DND-41 (cell line): ENCODE measurements around the gene FBXO42.

Experiments used
- ATAC-seq: fragments of 200-7000 bp; cut with Tn5 transposase; 3 replicates; pipeline ENCODE4 v1.9.1; 2021; ENCODE audit warnings: low read depth; ENCODE audit not compliant: insufficient read depth
- DNase-seq: peaks from one replicate; pipeline ENCODE4 v3.0.0-alpha.2; 2020
- H2AFZ ChIP-seq: 2 replicates; pipeline ENCODE4 v1.6.0; 2012; ENCODE audit warnings: low read depth, low read length
- H3K27ac ChIP-seq: 2 replicates; pipeline ENCODE4 v1.5.1; 2012; ENCODE audit warnings: low read length, inconsistent platforms
- H3K27me3 ChIP-seq: fragments of 200-600 bp; sonication (generic); 2 replicates; pipeline ENCODE4 v1.6.0; 2012; ENCODE audit warnings: low read length, mild to moderate bottlenecking, inconsistent platforms; ENCODE audit not compliant: insufficient read depth, poor library complexity
- H3K36me3 ChIP-seq: 2 replicates; pipeline ENCODE4 v1.5.1; 2012; ENCODE audit warnings: low read length, inconsistent platforms; ENCODE audit not compliant: insufficient read depth
- H3K4me1 ChIP-seq: 2 replicates; pipeline ENCODE4 v1.5.1; 2012; ENCODE audit warnings: mild to moderate bottlenecking, low read length; ENCODE audit not compliant: insufficient read depth
- H3K4me2 ChIP-seq: 2 replicates; pipeline ENCODE4 v1.6.0; 2012; ENCODE audit warnings: mild to moderate bottlenecking, moderate library complexity, low read length, inconsistent platforms; ENCODE audit not compliant: insufficient read depth
- H3K4me3 ChIP-seq, 2 experiments: fragments of 200-600 bp in 1 of 2; shearing (Covaris generic) in 1 of 2; 2 replicates each; pipeline ENCODE4 v1.5.1; 2012 to 2016; ENCODE audit warnings: inconsistent platforms in 2 of 2, low read length in 2 of 2, mild to moderate bottlenecking in 2 of 2, low read depth in 1 of 2, moderate library complexity in 1 of 2
- H3K79me2 ChIP-seq: 2 replicates; pipeline ENCODE4 v1.6.0; 2012; ENCODE audit warnings: low read length, inconsistent platforms; ENCODE audit not compliant: insufficient read depth
- H3K9ac ChIP-seq: 2 replicates; pipeline ENCODE4 v1.6.0; 2012; ENCODE audit warnings: low read depth, mild to moderate bottlenecking, inconsistent platforms, low read length, moderate library complexity
- H3K9me3 ChIP-seq: 2 replicates; pipeline ENCODE4 v1.5.1; 2012; ENCODE audit warnings: low read length, moderate library complexity, mild to moderate bottlenecking, inconsistent platforms; ENCODE audit not compliant: insufficient read depth, severe bottlenecking
- H4K20me1 ChIP-seq: 2 replicates; pipeline ENCODE4 v1.6.0; 2012; ENCODE audit warnings: low read length; ENCODE audit not compliant: insufficient read depth
- EZH2 ChIP-seq: IDR thresholded peaks from 3 replicates; pipeline ENCODE4 v1.6.1; 2012; ENCODE audit warnings: borderline replicate concordance, low read depth, mild to moderate bottlenecking, moderate library complexity, low read length, inconsistent platforms; ENCODE audit not compliant: severe bottlenecking
- TF ChIP-seq, protein P1 (sequence below): IDR thresholded peaks from 2 replicates; pipeline ENCODE4 v1.5.1; 2012; ENCODE audit warnings: borderline replicate concordance, low read length, moderate library complexity, mild to moderate bottlenecking; ENCODE audit not compliant: poor library complexity, severe bottlenecking; ENCODE audit errors: extremely low read depth

FBXO42 gene

GRCh38 chr1:16275591-16275990 is 76.7 kb downstream of the FBXO42 start:
- Histone ChIP-seq H3K27me3 (no peaks in the 10 kb centered on the region), H4K20me1 (peaks cover 10% of the 10 kb centered on the region; the same call in 1 of the 2 replicates), H3K79me2 (peaks cover 15% of the 10 kb centered on the region; the same call in 1 of the 2 replicates), H3K4me3 (no peak overlapping the region), H3K4me2 (no peak overlapping the region), H3K36me3 (no peaks in the 10 kb centered on the region; the same call in 1 of the 2 replicates), H3K27ac (no peak overlapping the region), H2AFZ (no peak overlapping the region), H3K9me3 (no peaks in the 10 kb centered on the region), H3K4me1 (no peaks in the 10 kb centered on the region), H3K9ac (no peak overlapping the region)
- DNase-seq (no peak), ATAC-seq (no peak)
- TF ChIP-seq, protein P1, sequence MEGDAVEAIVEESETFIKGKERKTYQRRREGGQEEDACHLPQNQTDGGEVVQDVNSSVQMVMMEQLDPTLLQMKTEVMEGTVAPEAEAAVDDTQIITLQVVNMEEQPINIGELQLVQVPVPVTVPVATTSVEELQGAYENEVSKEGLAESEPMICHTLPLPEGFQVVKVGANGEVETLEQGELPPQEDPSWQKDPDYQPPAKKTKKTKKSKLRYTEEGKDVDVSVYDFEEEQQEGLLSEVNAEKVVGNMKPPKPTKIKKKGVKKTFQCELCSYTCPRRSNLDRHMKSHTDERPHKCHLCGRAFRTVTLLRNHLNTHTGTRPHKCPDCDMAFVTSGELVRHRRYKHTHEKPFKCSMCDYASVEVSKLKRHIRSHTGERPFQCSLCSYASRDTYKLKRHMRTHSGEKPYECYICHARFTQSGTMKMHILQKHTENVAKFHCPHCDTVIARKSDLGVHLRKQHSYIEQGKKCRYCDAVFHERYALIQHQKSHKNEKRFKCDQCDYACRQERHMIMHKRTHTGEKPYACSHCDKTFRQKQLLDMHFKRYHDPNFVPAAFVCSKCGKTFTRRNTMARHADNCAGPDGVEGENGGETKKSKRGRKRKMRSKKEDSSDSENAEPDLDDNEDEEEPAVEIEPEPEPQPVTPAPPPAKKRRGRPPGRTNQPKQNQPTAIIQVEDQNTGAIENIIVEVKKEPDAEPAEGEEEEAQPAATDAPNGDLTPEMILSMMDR, result no peak
- TF ChIP-seq EZH2, result no peak

GRCh38 chr1:16267690-16268180 is 84.5 kb downstream of the FBXO42 start:
- Histone ChIP-seq H3K27me3 (no peaks in the 10 kb centered on the region), H3K4me3 (no peak overlapping the region), H3K36me3 (peaks cover 7% of the 10 kb centered on the region; the same call in 1 of the 2 replicates), H3K4me1 (no peaks in the 10 kb centered on the region), H3K4me2 (no peak overlapping the region), H2AFZ (no peak overlapping the region), H3K79me2 (peaks cover 24% of the 10 kb centered on the region), H3K9ac (no peak overlapping the region), H3K27ac (no peak overlapping the region), H3K9me3 (no peaks in the 10 kb centered on the region), H4K20me1 (peaks cover 13% of the 10 kb centered on the region; the same call in 1 of the 2 replicates)
- no peak for ATAC-seq
- no peak for TF ChIP-seq EZH2
- TF ChIP-seq, protein P1, result no peak
- no peak for DNase-seq

GRCh38 chr1:16266411-16267118 is 85.7 kb downstream of the FBXO42 start:
- H3K27me3 ChIP-seq, result no peaks in the 10 kb centered on the region
- peaks cover 11% of the 10 kb centered on the region; the same call in 1 of the 2 replicates for H4K20me1 ChIP-seq
- no peak for TF ChIP-seq EZH2
- TF ChIP-seq, protein P1, result no peak
- H3K9ac ChIP-seq, result no peak overlapping the region
- DNase-seq, result no peak
- no peak for ATAC-seq
- no peak overlapping the region for H2AFZ ChIP-seq
- peaks cover 7% of the 10 kb centered on the region for H3K36me3 ChIP-seq
- H3K79me2 ChIP-seq, result peaks cover 25% of the 10 kb centered on the region
- H3K4me1 ChIP-seq, result no peaks in the 10 kb centered on the region
- H3K4me3 ChIP-seq, result no peak overlapping the region
- no peak overlapping the region for H3K4me2 ChIP-seq
- no peaks in the 10 kb centered on the region for H3K9me3 ChIP-seq
- no peak overlapping the region for H3K27ac ChIP-seq
